ENCODE data around the gene MAFG.

GRCh38 chr17:81912441-81913309 lies 14.9 kb downstream of the MAFG start:
- no peak for TF ChIP-seq CTCF (IDR thresholded peaks at IDR 0.05)
- no peak for TF ChIP-seq POLR2A (IDR thresholded peaks at IDR 0.05)
